GM12878 (cell line): Measurements from ENCODE around the gene CXCR6. TPM values are rescaled to one million over a fixed set of nuclear protein-coding genes. Genes with fewer than 3 reads are reported as not detected.
A peak's percentile ranks its signal among the peaks of the same experiment; 100 is the strongest.

ENCODE experiments used
- BCL11A ChIP-seq: IDR thresholded peaks from 2 replicates; pipeline ENCODE4 v1.6.1; 2011; ENCODE audit warnings: low read depth, low read length
- E2F8 ChIP-seq: fragments of 450-650 bp; IDR thresholded peaks from 2 replicates; pipeline ENCODE4 v1.6.1; 2018; ENCODE audit warnings: mild to moderate bottlenecking, low read depth, moderate library complexity; ENCODE audit not compliant: partially characterized antibody
- GATAD2B ChIP-seq: fragments of 450-650 bp; conservative IDR thresholded peaks from 2 replicates; pipeline ENCODE4 v1.6.1; 2017; ENCODE audit warnings: low read depth, mild to moderate bottlenecking, moderate library complexity
- HDAC6 ChIP-seq: fragments of 200-600 bp; sonication (generic); IDR thresholded peaks from one replicate; pipeline ENCODE4 v1.8.0; 2017; ENCODE audit warnings: antibody characterized with exemption; ENCODE audit not compliant: unreplicated experiment
- HDGF ChIP-seq: fragments of 450-650 bp; IDR thresholded peaks from 2 replicates; pipeline ENCODE4 v1.6.1; 2016; ENCODE audit warnings: antibody characterized with exemption
- IKZF1 ChIP-seq: fragments of 450-650 bp; conservative IDR thresholded peaks from 2 replicates; pipeline ENCODE4 v1.6.1; 2017; ENCODE audit warnings: antibody characterized with exemption, mild to moderate bottlenecking
- IKZF2 ChIP-seq, 2 experiments: fragments of 450-650 bp; IDR thresholded peaks; 2 replicates each; pipeline ENCODE4 v1.6.1; 2017; ENCODE audit warnings: mild to moderate bottlenecking in 2 of 2, moderate library complexity in 2 of 2
- MXI1 ChIP-seq: fragments of 150-350 bp; IDR thresholded peaks from 2 replicates; pipeline ENCODE4 v1.6.1; 2011; ENCODE audit warnings: low read depth, mild to moderate bottlenecking, inconsistent platforms, low read length, improper control_type of control experiment
- MYC ChIP-seq: IDR thresholded peaks from 2 replicates; pipeline ENCODE4 v1.6.1; 2011; ENCODE audit warnings: mild to moderate bottlenecking, low read length, moderate library complexity, inconsistent platforms; ENCODE audit not compliant: insufficient read depth, insufficient replicate concordance, insufficient read length, severe bottlenecking
- NKRF ChIP-seq: fragments of 450-650 bp; conservative IDR thresholded peaks from 2 replicates; pipeline ENCODE4 v1.6.1; 2017; ENCODE audit warnings: mild to moderate bottlenecking, moderate library complexity
- PKNOX1 ChIP-seq: fragments of 450-650 bp; IDR thresholded peaks from 2 replicates; pipeline ENCODE4 v1.6.1; 2016; ENCODE audit warnings: mild to moderate bottlenecking
- POLR2AphosphoS2 ChIP-seq: IDR thresholded peaks from 2 replicates; pipeline ENCODE4 v1.6.1; 2011; ENCODE audit warnings: low read depth, mild to moderate bottlenecking, low read length, improper control_type of control experiment, moderate library complexity
- POLR2AphosphoS5 ChIP-seq: IDR thresholded peaks from 2 replicates; pipeline ENCODE4 v1.6.1; 2011; ENCODE audit warnings: mild to moderate bottlenecking, low read length, inconsistent platforms
- RELB ChIP-seq: fragments of 450-650 bp; IDR thresholded peaks from 2 replicates; pipeline ENCODE4 v1.6.1; 2017; ENCODE audit warnings: low read depth, mild to moderate bottlenecking, moderate library complexity
- SMC3 ChIP-seq: IDR thresholded peaks from 2 replicates; pipeline ENCODE4 v1.6.1; 2011; ENCODE audit warnings: low read length, improper control_type of control experiment, borderline replicate concordance
- SRF ChIP-seq, 2 experiments: IDR thresholded peaks; 2 replicates each; pipeline ENCODE4 v1.6.1; 2011; ENCODE audit warnings: low read depth in 2 of 2, low read length in 2 of 2, mild to moderate bottlenecking in 1 of 2, moderate library complexity in 1 of 2
- STAT1 ChIP-seq: fragments of 450-650 bp; conservative IDR thresholded peaks from 2 replicates; pipeline ENCODE4 v1.6.1; 2014; ENCODE audit warnings: antibody characterized with exemption, mild to moderate bottlenecking
- USF2 ChIP-seq: IDR thresholded peaks from 2 replicates; pipeline ENCODE4 v1.6.1; 2011; ENCODE audit warnings: low read depth, low read length, improper control_type of control experiment, borderline replicate concordance
- polyA plus RNA-seq, 11 experiments: library from polyadenylated mRNA; depleted of rRNA in 4 of 11; unstranded in 6 of 11; stranded (reverse) in 5 of 11; fragments of >200 nt; fragmentation: Nextera tagmentation in 4 of 11; fragmentation: Illumina TruSeq in 1 of 11; extraction: Ambion mirVana in 4 of 11; extraction: Trizol in 1 of 11; gene quantifications; 1 replicate in 1 of 11; 2 replicates in 10 of 11; pipeline versions ENCODE4 v1.2.1 to v1.2.3, GENCODE V29; 2011 to 2016; ENCODE audit warnings: inconsistent platforms in 2 of 11, missing spikeins in 2 of 11, low read depth in 1 of 11
- total RNA-seq, 4 experiments: library from RNA; depleted of rRNA in 3 of 4; stranded (reverse); fragments of >200 nt in 3 of 4; fragmentation: Illumina TruSeq in 1 of 4; extraction: Trizol in 1 of 4; gene quantifications; 2 replicates each; pipeline versions ENCODE4 v1.2.1 to v1.2.3, GENCODE V29; 2013 to 2021
- TF ChIP-seq, protein P1 (sequence below): fragments of 150-350 bp; IDR thresholded peaks from 2 replicates; pipeline ENCODE4 v1.6.1; 2016; ENCODE audit warnings: low read depth, low read length

The CXCR6 gene
- total and polyA plus RNA-seq, 10 of the 15 experiments (the other 5 are each of a cell fraction or from before 2014, with no cell fraction given): 0.04 to 0.20 (median 0.12) TPM; not detected in 5

DNA sequence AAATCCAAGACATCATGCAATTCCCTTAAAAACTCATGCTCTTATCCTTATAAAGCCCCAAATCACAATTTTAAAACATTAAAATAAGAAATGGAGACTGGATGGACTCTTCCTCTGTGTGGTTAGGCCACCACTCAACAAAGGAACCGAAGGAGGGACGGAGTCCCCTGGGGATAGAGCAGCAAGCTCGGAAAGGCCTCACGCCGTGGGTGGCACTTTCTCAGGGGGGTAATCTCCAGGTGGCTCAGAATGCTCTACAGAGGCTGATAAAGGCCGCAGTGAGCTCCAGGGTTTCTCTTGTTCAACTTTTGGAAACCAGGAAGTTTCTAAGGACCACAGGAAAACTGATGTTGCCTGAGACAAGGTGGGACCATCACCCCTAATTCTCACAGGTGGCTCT lies 33.7 kb upstream of the CXCR6 start (continued):
- TF ChIP-seq SMC3 (no peak), PKNOX1 (no peak), NKRF (no peak), BCL11A (peak; percentile 61), USF2 (no peak), STAT1 (no peak), IKZF1 (peak; percentile 77), HDAC6 (no peak), POLR2AphosphoS5 (no peak), E2F8 (no peak), MYC (no peak), SRF (IDR thresholded peaks at IDR 0.05; ENCODE audit: low read depth in 2 of 2, low read length in 2 of 2) (no peak), MXI1 (no peak), RELB (peak; percentile 57; the same call in 1 of the 2 replicates), GATAD2B (0 out of 2 replicates have a peak, but pooled peaks have one; percentile 64), HDGF (no peak), POLR2AphosphoS2 (no peak), IKZF2 (IDR thresholded peaks at IDR 0.05) (peak; percentile 64 to 65; a peak in 2 of 4 replicates)
- TF ChIP-seq, protein P1, sequence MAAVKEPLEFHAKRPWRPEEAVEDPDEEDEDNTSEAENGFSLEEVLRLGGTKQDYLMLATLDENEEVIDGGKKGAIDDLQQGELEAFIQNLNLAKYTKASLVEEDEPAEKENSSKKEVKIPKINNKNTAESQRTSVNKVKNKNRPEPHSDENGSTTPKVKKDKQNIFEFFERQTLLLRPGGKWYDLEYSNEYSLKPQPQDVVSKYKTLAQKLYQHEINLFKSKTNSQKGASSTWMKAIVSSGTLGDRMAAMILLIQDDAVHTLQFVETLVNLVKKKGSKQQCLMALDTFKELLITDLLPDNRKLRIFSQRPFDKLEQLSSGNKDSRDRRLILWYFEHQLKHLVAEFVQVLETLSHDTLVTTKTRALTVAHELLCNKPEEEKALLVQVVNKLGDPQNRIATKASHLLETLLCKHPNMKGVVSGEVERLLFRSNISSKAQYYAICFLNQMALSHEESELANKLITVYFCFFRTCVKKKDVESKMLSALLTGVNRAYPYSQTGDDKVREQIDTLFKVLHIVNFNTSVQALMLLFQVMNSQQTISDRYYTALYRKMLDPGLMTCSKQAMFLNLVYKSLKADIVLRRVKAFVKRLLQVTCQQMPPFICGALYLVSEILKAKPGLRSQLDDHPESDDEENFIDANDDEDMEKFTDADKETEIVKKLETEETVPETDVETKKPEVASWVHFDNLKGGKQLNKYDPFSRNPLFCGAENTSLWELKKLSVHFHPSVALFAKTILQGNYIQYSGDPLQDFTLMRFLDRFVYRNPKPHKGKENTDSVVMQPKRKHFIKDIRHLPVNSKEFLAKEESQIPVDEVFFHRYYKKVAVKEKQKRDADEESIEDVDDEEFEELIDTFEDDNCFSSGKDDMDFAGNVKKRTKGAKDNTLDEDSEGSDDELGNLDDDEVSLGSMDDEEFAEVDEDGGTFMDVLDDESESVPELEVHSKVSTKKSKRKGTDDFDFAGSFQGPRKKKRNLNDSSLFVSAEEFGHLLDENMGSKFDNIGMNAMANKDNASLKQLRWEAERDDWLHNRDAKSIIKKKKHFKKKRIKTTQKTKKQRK: no peak
